ENCODE data around the gene CYBRD1. TPM values are rescaled to one million over a fixed set of nuclear protein-coding genes. Genes with fewer than 3 reads are reported as not detected.

The CYBRD1 gene
- total and polyA plus RNA-seq, 10 of the 15 experiments (the other 5 are each of a cell fraction or from before 2014, with no cell fraction given): 10.8 to 51.9 (median 29.6) TPM

- no TSS peak for BruUV-seq (replicated peaks)
- Histone ChIP-seq H3K9me3 (replicated peaks; ENCODE audit: control insufficient read depth, insufficient read depth, low read length) (no peaks in the 10 kb centered on the region; the same call in 2 of the 3 replicates), H3K4me2 (ENCODE audit: control insufficient read depth, insufficient read depth) (peak overlapping the region; percentile 13; the same call in 1 of the 2 replicates), H4K20me1 (ENCODE audit: control insufficient read depth, insufficient read depth) (no peaks in the 10 kb centered on the region), H3K27me3 (replicated peaks in 1 of 2; ENCODE audit: control insufficient read depth in 2 of 2, insufficient read depth in 2 of 2, low read length in 1 of 2) (no peaks in the 10 kb centered on the region), H3K27ac (ENCODE audit: control insufficient read depth, insufficient read depth) (peak overlapping the region; percentile 9), H3K79me2 (ENCODE audit: control insufficient read depth, insufficient read depth, low read length) (no peaks in the 10 kb centered on the region), H3K36me3 (ENCODE audit: control insufficient read depth in 2 of 2, insufficient read depth in 2 of 2, low read length in 1 of 2) (no peaks in the 10 kb centered on the region), H3K9ac (ENCODE audit: control insufficient read depth, insufficient read depth, low read length) (no peak overlapping the region), H3K4me3 (no peak overlapping the region), H2AFZ (ENCODE audit: control insufficient read depth, low read depth, low read length) (peak overlapping the region; percentile 71), H3K4me1 (ENCODE audit: control insufficient read depth, insufficient read depth, low read length) (peaks cover 30% of the 10 kb centered on the region)
- no peak for FAIRE-seq
- SMC1A ChIA-PET (ENCODE audit: uncharacterized antibody, unreplicated experiment): interaction anchor here (0.6 to 4.4 kb wide), 7 partner anchors 10 to 583 kb away, joined by 3 to 46 read pairs (median 4); partner anchors contain the start of genes CYBRD1 and GORASP2
- RAD21 ChIA-PET (ENCODE audit: unreplicated experiment): interaction anchor here (0.7 to 4.8 kb wide), 6 partner anchors 10 to 98 kb away, joined by 3 to 23 read pairs (median 4); partner anchors contain the start of gene CYBRD1
- POLR2A ChIA-PET: interaction anchor here (0.7 to 1.2 kb wide), 3 partner anchors 10 to 555 kb away, joined by 3 to 4 read pairs (median 4); no protein-coding TSS in a partner anchor
- intact Hi-C loops (cut with micrococcal nuclease; ENCODE audit: unreplicated experiment) (no loop called here), in situ Hi-C loops (cut with MboI) (no loop called here)
- WGBS (ENCODE audit: insufficient coverage, insufficient replicate concordance, low lambda C conversion rate, missing lambda C conversion rate): 55% methylated on average over 2 of the region's 2 CpGs
- TF ChIP-seq PAX5 (IDR thresholded peaks at IDR 0.05; ENCODE audit: borderline replicate concordance, low read depth, low read length) (no peak), RAD51 (IDR thresholded peaks at IDR 0.05) (no peak), IRF3 (IDR thresholded peaks at IDR 0.05) (no peak), ZBTB33 (IDR thresholded peaks at IDR 0.05) (no peak), CBFB (IDR thresholded peaks at IDR 0.05; ENCODE audit: low read depth) (no peak), RUNX3 (IDR thresholded peaks at IDR 0.05; ENCODE audit: low read length) (no peak), CBX3 (IDR thresholded peaks at IDR 0.05; ENCODE audit: borderline replicate concordance, low read depth) (no peak), NR2F1 (conservative IDR thresholded peaks at IDR 0.05) (no peak), HDAC2 (IDR thresholded peaks at IDR 0.05) (no peak), ZNF622 (IDR thresholded peaks at IDR 0.05) (no peak), SMC3 (IDR thresholded peaks at IDR 0.05; ENCODE audit: borderline replicate concordance, low read length) (no peak), CEBPB (IDR thresholded peaks at IDR 0.05; ENCODE audit: borderline replicate concordance in 1 of 2, low read depth in 2 of 2, low read length in 2 of 2) (no peak), BHLHE40 (IDR thresholded peaks at IDR 0.05; ENCODE audit: borderline replicate concordance in 1 of 2, low read depth in 2 of 2, low read length in 1 of 2) (no peak), RAD21 (IDR thresholded peaks at IDR 0.05; ENCODE audit: insufficient read depth, low read depth, low read length) (no peak), DPF2 (IDR thresholded peaks at IDR 0.05) (no peak), TCF7 (IDR thresholded peaks at IDR 0.05; ENCODE audit: borderline replicate concordance) (no peak), NFYB (IDR thresholded peaks at IDR 0.05; ENCODE audit: insufficient read depth, low read depth, low read length) (no peak), LARP7 (IDR thresholded peaks at IDR 0.05) (no peak), MYC (IDR thresholded peaks at IDR 0.05; ENCODE audit: insufficient read depth, insufficient read length, insufficient replicate concordance, low read length, severe bottlenecking) (no peak)
- no peak for DNase-seq (ENCODE audit: low read depth, low spot score)
- peak; percentile 6; the same call in 1 of the 3 replicates for ATAC-seq
- CTCF ChIA-PET: interaction anchor here (1.9 to 2.4 kb wide), 3 partner anchors 9 to 19 kb away, joined by 6 to 14 read pairs (median 9); partner anchors contain the start of gene CYBRD1
These were observed 10.3 kb upstream of the CYBRD1 start for GRCh38 chr2:171512014-171512413.
